NCI-H446 (cell line): ENCODE measurements around the gene ADAMTSL3.
A peak's percentile ranks its signal among the peaks of the same experiment; 100 is the strongest.

ENCODE experiments used
- DNase-seq, 2 experiments: peaks; one replicate each; lab custom pipeline; 2025; lab: John Stamatoyannopoulos, UW

Gene ADAMTSL3

GRCh38 chr15:83653639-83654378 is at the start of gene ADAMTSL3:
Gene ADAMTSL3, plus strand, starts transcription at chr15:83654123. Its CDS starts 1,639 bp downstream, at chr15:83655762.
- DNase-seq: peak in 1 of 2 experiments; percentile 23

- no peak for DNase-seq
These were observed 49.4 kb upstream of the ADAMTSL3 start for GRCh38 chr15:83604549-83604948.

- no peak for DNase-seq
These were observed 48.6 kb upstream of the ADAMTSL3 start for GRCh38 chr15:83605111-83605945.

- no peak for DNase-seq
These were observed 43.8 kb upstream of the ADAMTSL3 start for GRCh38 chr15:83610132-83610531.

GRCh38 chr15:83610901-83611685 is 42.8 kb upstream of the ADAMTSL3 start:
- no peak for DNase-seq

GRCh38 chr15:83612226-83612625 is 41.7 kb upstream of the ADAMTSL3 start:
- DNase-seq: no peak

- no peak for DNase-seq
These were observed 40.9 kb upstream of the ADAMTSL3 start for GRCh38 chr15:83612898-83613635.

GRCh38 chr15:83613714-83614113 is 40.2 kb upstream of the ADAMTSL3 start:
- DNase-seq: no peak

GRCh38 chr15:83616840-83617239 is 37.1 kb upstream of the ADAMTSL3 start:
- DNase-seq: no peak

- no peak for DNase-seq
These were observed 27.6 kb upstream of the ADAMTSL3 start for GRCh38 chr15:83626171-83626802.

GRCh38 chr15:83631534-83631933 is 22.4 kb upstream of the ADAMTSL3 start:
- no peak for DNase-seq

- DNase-seq: no peak
These were observed 10.7 kb upstream of the ADAMTSL3 start for GRCh38 chr15:83643201-83643600.

- DNase-seq: no peak
These were observed 9.5 kb upstream of the ADAMTSL3 start for GRCh38 chr15:83644439-83644838.

- no peak for DNase-seq
These were observed 3.1 kb upstream of the ADAMTSL3 start for GRCh38 chr15:83650831-83651230.

GRCh38 chr15:83651541-83651940 is 2.4 kb upstream of the ADAMTSL3 start:
- DNase-seq: no peak

- DNase-seq: no peak
These were observed 1.2 kb upstream of the ADAMTSL3 start for GRCh38 chr15:83652626-83653204.

- no peak for DNase-seq
These were observed 660 bp upstream of the ADAMTSL3 start for GRCh38 chr15:83653288-83653638.

GRCh38 chr15:83654379-83655236 is 685 bp downstream of the ADAMTSL3 start:
- DNase-seq: no peak

- no peak for DNase-seq
These were observed 1.3 kb downstream of the ADAMTSL3 start for GRCh38 chr15:83655237-83655616.

- no peak for DNase-seq
These were observed 2.3 kb downstream of the ADAMTSL3 start for GRCh38 chr15:83656192-83656591.
